Activated T-cell treated with anti-CD3 and anti-CD28 coated beads for 4 hours (primary cell): ENCODE measurements around the gene CCDC106.

ENCODE experiments used
- DNase-seq: peaks from one replicate; pipeline ENCODE4 v3.0.0-alpha.2; 2020

Gene CCDC106

GRCh38 chr19:55700813-55701212 lies 52.8 kb downstream of the CCDC106 start:
- no peak for DNase-seq

GRCh38 chr19:55702131-55702627 lies 54.2 kb downstream of the CCDC106 start:
- no peak for DNase-seq
